ENCODE results near the gene KRTAP10-3. TPM values are rescaled to one million over a fixed set of nuclear protein-coding genes. Genes with fewer than 3 reads are reported as not detected.

Gene KRTAP10-3
- total and polyA plus RNA-seq, 2 experiments from 2014 or later = not detected

GRCh38 chr21:44566403-44566802, 7.8 kb upstream of the KRTAP10-3 start:
- no peaks in the 10 kb centered on the region for H3K9me2 ChIP-seq (ENCODE audit: insufficient read depth)
- no peak overlapping the region for H3K4me2 ChIP-seq
- H3K79me2 ChIP-seq (replicated peaks; ENCODE audit: insufficient read depth) = no peaks in the 10 kb centered on the region
- peaks cover 1% of the 10 kb centered on the region; the same call in 2 of the 3 replicates for H3K36me3 Mint-ChIP-seq (ENCODE audit: low read depth)
- peaks cover 8% of the 10 kb centered on the region for H3K27me3 Mint-ChIP-seq (ENCODE audit: insufficient read depth, low read depth, poor library complexity)
- H3K27me3 ChIP-seq (ENCODE audit: insufficient read depth) = no peaks in the 10 kb centered on the region
- no peak overlapping the region for H3K27ac Mint-ChIP-seq
- H3F3A ChIP-seq (replicated peaks; ENCODE audit: low read depth) = no peaks in the 10 kb centered on the region
- no peak overlapping the region for H3K27ac ChIP-seq (ENCODE audit: low read depth)
- DNase-seq (ENCODE audit: low spot score) (no peak), ATAC-seq (no peak)
- no peaks in the 10 kb centered on the region for H3K36me3 ChIP-seq (ENCODE audit: insufficient read depth)
- H3K4me3 Mint-ChIP-seq = no peak overlapping the region
- no peaks in the 10 kb centered on the region for H3K4me1 ChIP-seq (ENCODE audit: insufficient read depth)
- H2AFZ ChIP-seq = no peak overlapping the region
- H3K4me1 Mint-ChIP-seq = no peaks in the 10 kb centered on the region
- TF ChIP-seq JUNB (IDR thresholded peaks at IDR 0.05; ENCODE audit: unreplicated experiment) = no peak
- TF ChIP-seq, protein P1, sequence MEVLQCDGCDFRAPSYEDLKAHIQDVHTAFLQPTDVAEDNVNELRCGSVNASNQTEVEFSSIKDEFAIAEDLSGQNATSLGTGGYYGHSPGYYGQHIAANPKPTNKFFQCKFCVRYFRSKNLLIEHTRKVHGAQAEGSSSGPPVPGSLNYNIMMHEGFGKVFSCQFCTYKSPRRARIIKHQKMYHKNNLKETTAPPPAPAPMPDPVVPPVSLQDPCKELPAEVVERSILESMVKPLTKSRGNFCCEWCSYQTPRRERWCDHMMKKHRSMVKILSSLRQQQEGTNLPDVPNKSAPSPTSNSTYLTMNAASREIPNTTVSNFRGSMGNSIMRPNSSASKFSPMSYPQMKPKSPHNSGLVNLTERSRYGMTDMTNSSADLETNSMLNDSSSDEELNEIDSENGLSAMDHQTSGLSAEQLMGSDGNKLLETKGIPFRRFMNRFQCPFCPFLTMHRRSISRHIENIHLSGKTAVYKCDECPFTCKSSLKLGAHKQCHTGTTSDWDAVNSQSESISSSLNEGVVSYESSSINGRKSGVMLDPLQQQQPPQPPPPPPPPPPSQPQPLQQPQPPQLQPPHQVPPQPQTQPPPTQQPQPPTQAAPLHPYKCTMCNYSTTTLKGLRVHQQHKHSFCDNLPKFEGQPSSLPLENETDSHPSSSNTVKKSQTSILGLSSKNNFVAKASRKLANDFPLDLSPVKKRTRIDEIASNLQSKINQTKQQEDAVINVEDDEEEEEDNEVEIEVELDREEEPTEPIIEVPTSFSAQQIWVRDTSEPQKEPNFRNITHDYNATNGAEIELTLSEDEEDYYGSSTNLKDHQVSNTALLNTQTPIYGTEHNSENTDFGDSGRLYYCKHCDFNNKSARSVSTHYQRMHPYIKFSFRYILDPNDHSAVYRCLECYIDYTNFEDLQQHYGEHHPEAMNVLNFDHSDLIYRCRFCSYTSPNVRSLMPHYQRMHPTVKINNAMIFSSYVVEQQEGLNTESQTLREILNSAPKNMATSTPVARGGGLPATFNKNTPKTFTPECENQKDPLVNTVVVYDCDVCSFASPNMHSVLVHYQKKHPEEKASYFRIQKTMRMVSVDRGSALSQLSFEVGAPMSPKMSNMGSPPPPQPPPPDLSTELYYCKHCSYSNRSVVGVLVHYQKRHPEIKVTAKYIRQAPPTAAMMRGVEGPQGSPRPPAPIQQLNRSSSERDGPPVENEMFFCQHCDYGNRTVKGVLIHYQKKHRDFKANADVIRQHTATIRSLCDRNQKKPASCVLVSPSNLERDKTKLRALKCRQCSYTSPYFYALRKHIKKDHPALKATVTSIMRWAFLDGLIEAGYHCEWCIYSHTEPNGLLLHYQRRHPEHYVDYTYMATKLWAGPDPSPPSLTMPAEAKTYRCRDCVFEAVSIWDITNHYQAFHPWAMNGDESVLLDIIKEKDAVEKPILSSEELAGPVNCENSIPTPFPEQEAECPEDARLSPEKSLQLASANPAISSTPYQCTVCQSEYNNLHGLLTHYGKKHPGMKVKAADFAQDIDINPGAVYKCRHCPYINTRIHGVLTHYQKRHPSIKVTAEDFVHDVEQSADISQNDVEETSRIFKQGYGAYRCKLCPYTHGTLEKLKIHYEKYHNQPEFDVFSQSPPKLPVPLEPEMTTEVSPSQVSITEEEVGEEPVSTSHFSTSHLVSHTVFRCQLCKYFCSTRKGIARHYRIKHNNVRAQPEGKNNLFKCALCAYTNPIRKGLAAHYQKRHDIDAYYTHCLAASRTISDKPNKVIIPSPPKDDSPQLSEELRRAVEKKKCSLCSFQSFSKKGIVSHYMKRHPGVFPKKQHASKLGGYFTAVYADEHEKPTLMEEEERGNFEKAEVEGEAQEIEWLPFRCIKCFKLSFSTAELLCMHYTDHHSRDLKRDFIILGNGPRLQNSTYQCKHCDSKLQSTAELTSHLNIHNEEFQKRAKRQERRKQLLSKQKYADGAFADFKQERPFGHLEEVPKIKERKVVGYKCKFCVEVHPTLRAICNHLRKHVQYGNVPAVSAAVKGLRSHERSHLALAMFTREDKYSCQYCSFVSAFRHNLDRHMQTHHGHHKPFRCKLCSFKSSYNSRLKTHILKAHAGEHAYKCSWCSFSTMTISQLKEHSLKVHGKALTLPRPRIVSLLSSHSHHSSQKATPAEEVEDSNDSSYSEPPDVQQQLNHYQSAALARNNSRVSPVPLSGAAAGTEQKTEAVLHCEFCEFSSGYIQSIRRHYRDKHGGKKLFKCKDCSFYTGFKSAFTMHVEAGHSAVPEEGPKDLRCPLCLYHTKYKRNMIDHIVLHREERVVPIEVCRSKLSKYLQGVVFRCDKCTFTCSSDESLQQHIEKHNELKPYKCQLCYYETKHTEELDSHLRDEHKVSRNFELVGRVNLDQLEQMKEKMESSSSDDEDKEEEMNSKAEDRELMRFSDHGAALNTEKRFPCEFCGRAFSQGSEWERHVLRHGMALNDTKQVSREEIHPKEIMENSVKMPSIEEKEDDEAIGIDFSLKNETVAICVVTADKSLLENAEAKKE (CRISPR knock-in tag; IDR thresholded peaks at IDR 0.05) = no peak
- TF ChIP-seq, protein P2, sequence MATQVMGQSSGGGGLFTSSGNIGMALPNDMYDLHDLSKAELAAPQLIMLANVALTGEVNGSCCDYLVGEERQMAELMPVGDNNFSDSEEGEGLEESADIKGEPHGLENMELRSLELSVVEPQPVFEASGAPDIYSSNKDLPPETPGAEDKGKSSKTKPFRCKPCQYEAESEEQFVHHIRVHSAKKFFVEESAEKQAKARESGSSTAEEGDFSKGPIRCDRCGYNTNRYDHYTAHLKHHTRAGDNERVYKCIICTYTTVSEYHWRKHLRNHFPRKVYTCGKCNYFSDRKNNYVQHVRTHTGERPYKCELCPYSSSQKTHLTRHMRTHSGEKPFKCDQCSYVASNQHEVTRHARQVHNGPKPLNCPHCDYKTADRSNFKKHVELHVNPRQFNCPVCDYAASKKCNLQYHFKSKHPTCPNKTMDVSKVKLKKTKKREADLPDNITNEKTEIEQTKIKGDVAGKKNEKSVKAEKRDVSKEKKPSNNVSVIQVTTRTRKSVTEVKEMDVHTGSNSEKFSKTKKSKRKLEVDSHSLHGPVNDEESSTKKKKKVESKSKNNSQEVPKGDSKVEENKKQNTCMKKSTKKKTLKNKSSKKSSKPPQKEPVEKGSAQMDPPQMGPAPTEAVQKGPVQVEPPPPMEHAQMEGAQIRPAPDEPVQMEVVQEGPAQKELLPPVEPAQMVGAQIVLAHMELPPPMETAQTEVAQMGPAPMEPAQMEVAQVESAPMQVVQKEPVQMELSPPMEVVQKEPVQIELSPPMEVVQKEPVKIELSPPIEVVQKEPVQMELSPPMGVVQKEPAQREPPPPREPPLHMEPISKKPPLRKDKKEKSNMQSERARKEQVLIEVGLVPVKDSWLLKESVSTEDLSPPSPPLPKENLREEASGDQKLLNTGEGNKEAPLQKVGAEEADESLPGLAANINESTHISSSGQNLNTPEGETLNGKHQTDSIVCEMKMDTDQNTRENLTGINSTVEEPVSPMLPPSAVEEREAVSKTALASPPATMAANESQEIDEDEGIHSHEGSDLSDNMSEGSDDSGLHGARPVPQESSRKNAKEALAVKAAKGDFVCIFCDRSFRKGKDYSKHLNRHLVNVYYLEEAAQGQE (IDR thresholded peaks at IDR 0.05; ENCODE audit: unreplicated experiment) = no peak
- TF ChIP-seq CREB1 (CRISPR knock-in tag; IDR thresholded peaks at IDR 0.05; ENCODE audit: low read depth) = no peak
- TF ChIP-seq NANOG (IDR thresholded peaks at IDR 0.05; ENCODE audit: borderline replicate concordance) = no peak
- peaks cover 15% of the 10 kb centered on the region for H3K9me3 Mint-ChIP-seq
- H3K4me3 ChIP-seq = no peak overlapping the region
- H4K20me1 ChIP-seq (replicated peaks; ENCODE audit: insufficient read depth) = no peaks in the 10 kb centered on the region

Measured in GM23338 (cell line).